H9 (cell line): ENCODE data around the gene ARL1. TPM values are rescaled to one million over a fixed set of nuclear protein-coding genes. Genes with fewer than 3 reads are reported as not detected.

Experiments used
- DNase-seq: peaks from one replicate; pipeline ENCODE4 v3.0.0-alpha.2; 2017
- H2AFZ ChIP-seq: one replicate; pipeline ENCODE4 v1.6.1; 2013; ENCODE audit warnings: mild to moderate bottlenecking, low read length, control low read depth, moderate library complexity
- H2AK5ac ChIP-seq: 2 replicates; pipeline ENCODE4 v1.6.1; 2013; ENCODE audit warnings: low read length, control low read depth, mixed read lengths; ENCODE audit not compliant: insufficient read length
- H2BK120ac ChIP-seq: one replicate; pipeline ENCODE4 v1.6.1; 2013; ENCODE audit warnings: low read depth, mild to moderate bottlenecking, low read length, control low read depth, inconsistent platforms; ENCODE audit not compliant: poor library complexity, severe bottlenecking
- H2BK12ac ChIP-seq: 2 replicates; pipeline ENCODE4 v1.6.1; 2013; ENCODE audit warnings: low read length, control low read depth, mixed read lengths, low read depth; ENCODE audit not compliant: insufficient read length
- H2BK15ac ChIP-seq: 2 replicates; pipeline ENCODE4 v1.6.1; 2013; ENCODE audit warnings: low read depth, low read length, control low read depth
- H2BK20ac ChIP-seq: one replicate; pipeline ENCODE4 v1.6.1; 2013; ENCODE audit warnings: low read depth, mild to moderate bottlenecking, low read length, control low read depth, inconsistent platforms; ENCODE audit not compliant: poor library complexity, severe bottlenecking
- H2BK5ac ChIP-seq: 2 replicates; pipeline ENCODE4 v1.6.1; 2013; ENCODE audit warnings: low read length, control low read depth, mixed read lengths; ENCODE audit not compliant: insufficient read length
- H3K14ac ChIP-seq: 2 replicates; pipeline ENCODE4 v1.6.1; 2013; ENCODE audit warnings: low read length, control low read depth; ENCODE audit not compliant: insufficient read depth
- H3K18ac ChIP-seq: 2 replicates; pipeline ENCODE4 v1.6.1; 2013; ENCODE audit warnings: low read depth, mild to moderate bottlenecking, mixed read lengths, low read length, control low read depth; ENCODE audit not compliant: insufficient read length
- H3K23ac ChIP-seq: 2 replicates; pipeline ENCODE4 v1.6.1; 2013; ENCODE audit warnings: low read length, control low read depth, mixed read lengths, low read depth; ENCODE audit not compliant: insufficient read length
- H3K23me2 ChIP-seq: 2 replicates; pipeline ENCODE4 v1.6.1; 2013; ENCODE audit warnings: low read depth, mild to moderate bottlenecking, mixed read lengths, low read length, control low read depth; ENCODE audit not compliant: insufficient read length, poor library complexity, severe bottlenecking
- H3K27ac ChIP-seq: 2 replicates; pipeline ENCODE4 v1.5.1; 2013; ENCODE audit warnings: low read length, control low read depth, mixed read lengths, low read depth; ENCODE audit not compliant: insufficient read length
- H3K27me3 ChIP-seq: 2 replicates; pipeline ENCODE4 v1.6.1; 2013; ENCODE audit warnings: low read length, control low read depth, inconsistent platforms; ENCODE audit not compliant: insufficient read depth
- H3K4ac ChIP-seq: 2 replicates; pipeline ENCODE4 v1.6.1; 2013; ENCODE audit warnings: low read depth, mild to moderate bottlenecking, control low read depth, inconsistent platforms, low read length, moderate library complexity
- H3K4me1 ChIP-seq: 2 replicates; pipeline ENCODE4 v1.6.1; 2013; ENCODE audit warnings: low read length, control low read depth, inconsistent platforms; ENCODE audit not compliant: insufficient read depth
- H3K4me2 ChIP-seq: 2 replicates; pipeline ENCODE4 v1.6.1; 2013; ENCODE audit warnings: low read length, control low read depth, mixed read lengths; ENCODE audit not compliant: insufficient read length, insufficient read depth
- H3K56ac ChIP-seq: 2 replicates; pipeline ENCODE4 v1.6.1; 2013; ENCODE audit warnings: low read depth, mild to moderate bottlenecking, mixed read lengths, low read length, control low read depth; ENCODE audit not compliant: insufficient read length
- H3K79me1 ChIP-seq: 2 replicates; pipeline ENCODE4 v1.6.1; 2013; ENCODE audit warnings: low read depth, mild to moderate bottlenecking, moderate library complexity, low read length, control low read depth, inconsistent platforms; ENCODE audit not compliant: insufficient read depth, poor library complexity, severe bottlenecking
- H3K79me2 ChIP-seq: 2 replicates; pipeline ENCODE4 v1.6.1; 2013; ENCODE audit warnings: low read length, control low read depth, inconsistent platforms; ENCODE audit not compliant: insufficient read depth
- H3K9ac ChIP-seq: 2 replicates; pipeline ENCODE4 v1.6.1; 2013; ENCODE audit warnings: low read length, control low read depth, mixed read lengths; ENCODE audit not compliant: insufficient read length; ENCODE audit errors: extremely low read depth
- H3K9me3 ChIP-seq: one replicate; pipeline ENCODE4 v1.6.1; 2013; ENCODE audit warnings: low read depth, low read length, inconsistent platforms; ENCODE audit not compliant: control insufficient read depth
- H3T11ph ChIP-seq: one replicate; pipeline ENCODE4 v1.6.1; 2013; ENCODE audit warnings: mild to moderate bottlenecking, low read length, control low read depth, inconsistent platforms
- H4K20me1 ChIP-seq: one replicate; pipeline ENCODE4 v1.6.1; 2013; ENCODE audit not compliant: control insufficient read depth, insufficient read length, insufficient read depth
- H4K5ac ChIP-seq: 2 replicates; pipeline ENCODE4 v1.6.1; 2013; ENCODE audit warnings: low read depth, mild to moderate bottlenecking, mixed read lengths, low read length, control low read depth; ENCODE audit not compliant: insufficient read length
- H4K8ac ChIP-seq: replicated peaks from 2 replicates; pipeline ENCODE4 v1.6.1; 2013; ENCODE audit warnings: low read length, control low read depth, mixed read lengths, low read depth; ENCODE audit not compliant: insufficient read length
- H4K91ac ChIP-seq: 2 replicates; pipeline ENCODE4 v1.6.1; 2013; ENCODE audit warnings: low read depth, mild to moderate bottlenecking, moderate library complexity, mixed read lengths, low read length, control low read depth; ENCODE audit not compliant: insufficient read length
- H3K27ac Mint-ChIP-seq, 3 experiments: 2 replicates in 2 of 3; 3 replicates in 1 of 3; pipeline ENCODE4 v1.8.0; 2020 to 2021; ENCODE audit warnings: mixed read lengths in 3 of 3, mild to moderate bottlenecking in 1 of 3, moderate library complexity in 1 of 3
- H3K27me3 Mint-ChIP-seq: 2 replicates; pipeline ENCODE4 v1.8.0; 2021; ENCODE audit warnings: low read depth, mild to moderate bottlenecking, moderate library complexity, mixed read lengths
- H3K36me3 Mint-ChIP-seq, 3 experiments: 2 replicates in 2 of 3; 3 replicates in 1 of 3; pipeline ENCODE4 v1.8.0; 2020 to 2021; ENCODE audit warnings: low read depth in 3 of 3, mixed read lengths in 3 of 3; ENCODE audit not compliant: insufficient read depth in 1 of 3
- H3K4me1 Mint-ChIP-seq, 2 experiments: 2 replicates each; pipeline ENCODE4 v1.8.0; 2020; ENCODE audit warnings: mixed read lengths in 2 of 2
- H3K4me3 Mint-ChIP-seq, 2 experiments: 2 replicates in 1 of 2; 3 replicates in 1 of 2; pipeline ENCODE4 v1.8.0; 2020 to 2021; ENCODE audit warnings: mild to moderate bottlenecking in 2 of 2, mixed read lengths in 2 of 2, moderate library complexity in 1 of 2
- H3K9me3 Mint-ChIP-seq, 2 experiments: 2 replicates in 1 of 2; 3 replicates in 1 of 2; pipeline ENCODE4 v1.8.0; 2020; ENCODE audit warnings: mild to moderate bottlenecking in 2 of 2, mixed read lengths in 2 of 2, moderate library complexity in 1 of 2
- WGBS: extraction: QIAGEN DNeasy Blood & Tissue Kit; methylation state at CpG from one replicate; pipeline ENCODE4 v1.1.7; 2013; ENCODE audit warnings: missing lambda C conversion rate, low lambda C conversion rate, mixed read lengths; ENCODE audit not compliant: insufficient read length; ENCODE audit errors: extremely low coverage; 5-methylcytosine and 5-hydroxymethylcytosine counted together
- total RNA-seq: library from RNA; stranded (reverse); gene quantifications from 2 replicates; pipeline ENCODE4 v1.2.1, GENCODE V29; 2021
- TF ChIP-seq, protein P1 (sequence below): fragments of 200-600 bp; sonication (generic); conservative IDR thresholded peaks from 3 replicates; pipeline ENCODE4 v1.8.0; 2021; ENCODE audit warnings: antibody characterized with exemption, mild to moderate bottlenecking

The ARL1 gene
- total RNA-seq, 1 experiment from 2014 or later: 71.1 TPM

GRCh38 chr12:101361455-101361854 lies 46.1 kb downstream of the ARL1 start:
- H3K36me3 Mint-ChIP-seq: peaks cover 22 to 70% (median 44%) of the 10 kb centered on the region in 3 experiments; a peak in 6 of 7 replicates

More at GRCh38 chr12:101361455-101361854, 46.1 kb downstream of the ARL1 start:
- Mint-ChIP-seq H3K9me3 (no peaks in the 10 kb centered on the region), H3K4me3 (no peak overlapping the region), H3K27ac (no peak overlapping the region), H3K4me1 (no peaks in the 10 kb centered on the region), H3K27me3 (no peaks in the 10 kb centered on the region)
- Histone ChIP-seq H3K56ac (no peak overlapping the region), H2BK15ac (no peak overlapping the region), H4K8ac (no peak overlapping the region), H3K23me2 (no peaks in the 10 kb centered on the region), H3K4me1 (no peaks in the 10 kb centered on the region), H2BK120ac (no peak overlapping the region), H2BK20ac (no peak overlapping the region), H3K23ac (no peak overlapping the region), H4K91ac (no peak overlapping the region), H3K27me3 (no peaks in the 10 kb centered on the region), H3K14ac (no peak overlapping the region), H3K4ac (no peak overlapping the region), H2AFZ (no peak overlapping the region), H3T11ph (no peak overlapping the region), H2BK5ac (no peak overlapping the region), H4K20me1 (no peaks in the 10 kb centered on the region), H2BK12ac (no peak overlapping the region), H3K9me3 (no peaks in the 10 kb centered on the region), H4K5ac (no peak overlapping the region), H3K9ac (no peak overlapping the region), H2AK5ac (no peak overlapping the region), H3K18ac (no peak overlapping the region), H3K27ac (no peak overlapping the region), H3K4me2 (no peak overlapping the region), H3K79me2 (no peaks in the 10 kb centered on the region), H3K79me1 (no peaks in the 10 kb centered on the region)
- WGBS: no CpG with 5 or more reads among the region's 8 CpGs
- no peak for DNase-seq
- TF ChIP-seq, protein P1, sequence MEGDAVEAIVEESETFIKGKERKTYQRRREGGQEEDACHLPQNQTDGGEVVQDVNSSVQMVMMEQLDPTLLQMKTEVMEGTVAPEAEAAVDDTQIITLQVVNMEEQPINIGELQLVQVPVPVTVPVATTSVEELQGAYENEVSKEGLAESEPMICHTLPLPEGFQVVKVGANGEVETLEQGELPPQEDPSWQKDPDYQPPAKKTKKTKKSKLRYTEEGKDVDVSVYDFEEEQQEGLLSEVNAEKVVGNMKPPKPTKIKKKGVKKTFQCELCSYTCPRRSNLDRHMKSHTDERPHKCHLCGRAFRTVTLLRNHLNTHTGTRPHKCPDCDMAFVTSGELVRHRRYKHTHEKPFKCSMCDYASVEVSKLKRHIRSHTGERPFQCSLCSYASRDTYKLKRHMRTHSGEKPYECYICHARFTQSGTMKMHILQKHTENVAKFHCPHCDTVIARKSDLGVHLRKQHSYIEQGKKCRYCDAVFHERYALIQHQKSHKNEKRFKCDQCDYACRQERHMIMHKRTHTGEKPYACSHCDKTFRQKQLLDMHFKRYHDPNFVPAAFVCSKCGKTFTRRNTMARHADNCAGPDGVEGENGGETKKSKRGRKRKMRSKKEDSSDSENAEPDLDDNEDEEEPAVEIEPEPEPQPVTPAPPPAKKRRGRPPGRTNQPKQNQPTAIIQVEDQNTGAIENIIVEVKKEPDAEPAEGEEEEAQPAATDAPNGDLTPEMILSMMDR: no peak
